K562 (cell line): ENCODE data around the gene RHNO1.

Experiments
- NR3C1 ChIP-seq: sonication (generic); formaldehyde crosslinking; IDR thresholded peaks from 2 replicates; pipeline ENCODE4 v1.8.1; 2022; ENCODE audit warnings: missing genetic modification reagents
- POLR2A ChIP-seq: fragments of 450-650 bp; conservative IDR thresholded peaks from 2 replicates; pipeline ENCODE4 v1.6.1; 2016
- POLR2AphosphoS5 ChIP-seq: IDR thresholded peaks from 2 replicates; pipeline ENCODE4 v1.6.1; 2011; ENCODE audit warnings: mild to moderate bottlenecking, low read depth, low read length, moderate library complexity; ENCODE audit not compliant: control insufficient read depth, insufficient read depth

- TF ChIP-seq NR3C1 (CRISPR knock-in tag) (no peak), POLR2AphosphoS5 (no peak), POLR2A (no peak)
These were observed 56.6 kb downstream of the RHNO1 start for GRCh38 chr12:2933586-2933985.
